ENCODE data around the gene AAMP. TPM values are rescaled to one million over a fixed set of nuclear protein-coding genes. Genes with fewer than 3 reads are reported as not detected.

Gene AAMP
- polyA plus RNA-seq, 12 donors: 74.7 to 93.4 (median 82.9) TPM; not detected in 1

GRCh38 chr2:218228366-218229090 is 41.4 kb downstream of the AAMP start:
- no peak for DNase-seq

- no peak for DNase-seq
Observed at GRCh38 chr2:218226903-218227302, 43.0 kb downstream of the AAMP start.

GRCh38 chr2:218224186-218224585 is 45.8 kb downstream of the AAMP start:
- no peak for DNase-seq

GRCh38 chr2:218223046-218223445 is 46.9 kb downstream of the AAMP start:
- no peak for DNase-seq

- DNase-seq: no peak
Observed at GRCh38 chr2:218221000-218221399, 48.9 kb downstream of the AAMP start.

GRCh38 chr2:218219934-218220333 is 50.0 kb downstream of the AAMP start:
- DNase-seq: no peak

- no peak for DNase-seq
Observed at GRCh38 chr2:218218268-218219185, 51.4 kb downstream of the AAMP start.

GRCh38 chr2:218217360-218218267 is 52.3 kb downstream of the AAMP start:
- DNase-seq: no peak

- DNase-seq: peak; percentile 98
Observed at GRCh38 chr2:218216674-218217359, 53.1 kb downstream of the AAMP start, which contains the start of gene ARPC2. Gene ARPC2 (plus strand): TSS chr2:218217189. CDS start chr2:218217471, 282 bp downstream.

GRCh38 chr2:218216336-218216673 is 53.6 kb downstream of the AAMP start:
- no peak for DNase-seq

Other genes starting within 250 kb of the AAMP start
- under 1 TPM in 4 of 12 donors, not detected in 8; 0.08 to 0.68 (median 0.39) TPM for gene RUFY4, start 200.9 kb downstream of the AAMP start, polyA plus RNA-seq (ENCODE audit: insufficient read length in 12 of 12)
- 1 to 10 TPM in 2 of 12 donors, under 1 TPM in 8, not detected in 2; 0.20 to 1.4 (median 0.34) TPM for gene CXCR2, start 144.1 kb downstream of the AAMP start, polyA plus RNA-seq (ENCODE audit: insufficient read length in 12 of 12)
- gene CXCR1, start 103.2 kb downstream of the AAMP start, polyA plus RNA-seq (ENCODE audit: insufficient read length in 12 of 12): under 1 TPM in 5 of 12 donors, not detected in 7; 0.07 to 0.36 (median 0.28) TPM
- 100 to 1,000 TPM in 11 of 12 donors, not detected in 1; 192 to 390 (median 260) TPM for gene ARPC2, start 52.9 kb downstream of the AAMP start, polyA plus RNA-seq (ENCODE audit: insufficient read length in 12 of 12)
- gene GPBAR1, start 9.1 kb downstream of the AAMP start, polyA plus RNA-seq (ENCODE audit: insufficient read length in 12 of 12): 1 to 10 TPM in 10 of 12 donors, not detected in 2; 1.2 to 2.9 (median 1.8) TPM
- gene PNKD, start 382 bp upstream of the AAMP start, polyA plus RNA-seq (ENCODE audit: insufficient read length in 12 of 12): 100 to 1,000 TPM in 1 of 12 donors, 10 to 100 TPM in 10, not detected in 1; 38.8 to 123 (median 42.4) TPM
- gene TMBIM1, start 22.4 kb upstream of the AAMP start, polyA plus RNA-seq (ENCODE audit: insufficient read length in 12 of 12): 100 to 1,000 TPM in 4 of 12 donors, 10 to 100 TPM in 7, not detected in 1; 81.2 to 112 (median 93.7) TPM
- gene CATIP, start 86.7 kb upstream of the AAMP start, polyA plus RNA-seq (ENCODE audit: insufficient read length in 12 of 12): under 1 TPM in 4 of 12 donors, not detected in 8; 0.09 to 0.16 (median 0.13) TPM
- 1 to 10 TPM in 2 of 12 donors, under 1 TPM in 8, not detected in 2; 0.22 to 3.0 (median 0.56) TPM for gene SLC11A1, start 112.1 kb upstream of the AAMP start, polyA plus RNA-seq (ENCODE audit: insufficient read length in 12 of 12)
- gene CTDSP1, start 129.7 kb upstream of the AAMP start, polyA plus RNA-seq (ENCODE audit: insufficient read length in 12 of 12): 100 to 1,000 TPM in 2 of 12 donors, 10 to 100 TPM in 9, not detected in 1; 72.5 to 113 (median 85.2) TPM
- gene VIL1, start 149.0 kb upstream of the AAMP start, polyA plus RNA-seq (ENCODE audit: insufficient read length in 12 of 12): 10 to 100 TPM in 1 of 12 donors, under 1 TPM in 7, not detected in 4; 0.06 to 38.2 (median 0.25) TPM

Measured in muscle of arm (tissue), 12 donors.